Occipital lobe (tissue), 2 donors: ENCODE data around the gene PAPPA2. TPM values are rescaled to one million over a fixed set of nuclear protein-coding genes. Genes with fewer than 3 reads are reported as not detected.
A peak's percentile ranks its signal among the peaks of the same experiment; 100 is the strongest.

Experiments used
- DNase-seq: peaks from one replicate; lab custom pipeline; 2025; lab: John Stamatoyannopoulos, UW
- total RNA-seq: library from RNA; depleted of rRNA; stranded (reverse); fragments of >200 nt; gene quantifications from one replicate; pipeline ENCODE4 v1.2.3, GENCODE V29; 2014

PAPPA2 gene
- total RNA-seq, 1 donor from 2014 or later: 13.1 TPM

- peak; percentile 17 for DNase-seq
Measured at GRCh38 chr1:176801514-176802020, 338.6 kb downstream of the PAPPA2 start.

GRCh38 chr1:176802316-176802715 lies 339.3 kb downstream of the PAPPA2 start:
- no peak for DNase-seq

- DNase-seq: no peak
Measured at GRCh38 chr1:176803042-176803441, 340.1 kb downstream of the PAPPA2 start.

- DNase-seq: no peak
Measured at GRCh38 chr1:176803596-176803995, 340.6 kb downstream of the PAPPA2 start.

- no peak for DNase-seq
Measured at GRCh38 chr1:176809292-176809691, 346.3 kb downstream of the PAPPA2 start.

- DNase-seq: no peak
Measured at GRCh38 chr1:176811511-176812288, 348.7 kb downstream of the PAPPA2 start.

- DNase-seq: no peak
Measured at GRCh38 chr1:176815621-176816020, 352.6 kb downstream of the PAPPA2 start.

GRCh38 chr1:176816232-176816631 lies 353.3 kb downstream of the PAPPA2 start:
- no peak for DNase-seq

- DNase-seq: peak; percentile 15
Measured at GRCh38 chr1:176820391-176821031, 357.5 kb downstream of the PAPPA2 start.

GRCh38 chr1:176826265-176826664 lies 363.3 kb downstream of the PAPPA2 start:
- DNase-seq: no peak

GRCh38 chr1:176829261-176829660 lies 366.3 kb downstream of the PAPPA2 start:
- DNase-seq: no peak

- no peak for DNase-seq
Measured at GRCh38 chr1:176831150-176831549, 368.2 kb downstream of the PAPPA2 start.

- DNase-seq: no peak
Measured at GRCh38 chr1:176837708-176838107, 374.7 kb downstream of the PAPPA2 start.

- DNase-seq: no peak
Measured at GRCh38 chr1:176838276-176838995, 375.5 kb downstream of the PAPPA2 start.

GRCh38 chr1:176839216-176839615 lies 376.2 kb downstream of the PAPPA2 start:
- no peak for DNase-seq

- DNase-seq: no peak
Measured at GRCh38 chr1:176841238-176841637, 378.3 kb downstream of the PAPPA2 start.

- DNase-seq: no peak
Measured at GRCh38 chr1:176843352-176844297, 380.6 kb downstream of the PAPPA2 start.

GRCh38 chr1:176847052-176847451 lies 384.1 kb downstream of the PAPPA2 start:
- no peak for DNase-seq

GRCh38 chr1:176849281-176849680 lies 386.3 kb downstream of the PAPPA2 start:
- DNase-seq: no peak

GRCh38 chr1:176850871-176851270 lies 387.9 kb downstream of the PAPPA2 start:
- no peak for DNase-seq

GRCh38 chr1:176852124-176852523 lies 389.1 kb downstream of the PAPPA2 start:
- no peak for DNase-seq
